ENCODE measurements around the gene LAMA3.

Gene LAMA3

GRCh38 chr18:23968638-23969604 is 279.7 kb downstream of the LAMA3 start:
- no peaks in the 10 kb centered on the region for H3K27me3 ChIP-seq (ENCODE audit: control insufficient read depth, insufficient read depth, low read length)
- no peak overlapping the region for H3K9ac ChIP-seq (ENCODE audit: low read depth, low read length)
- H3K4me1 ChIP-seq (ENCODE audit: control insufficient read depth, insufficient read depth, low read length), result peaks cover 4% of the 10 kb centered on the region
- no peaks in the 10 kb centered on the region for H3K9me3 ChIP-seq (ENCODE audit: control insufficient read depth, insufficient read depth, low read length)
- H3K4me3 ChIP-seq (ENCODE audit: low read depth, low read length), result no peak overlapping the region
- H3K36me3 ChIP-seq (ENCODE audit: control insufficient read depth, insufficient read depth, low read length), result no peaks in the 10 kb centered on the region

DNA sequence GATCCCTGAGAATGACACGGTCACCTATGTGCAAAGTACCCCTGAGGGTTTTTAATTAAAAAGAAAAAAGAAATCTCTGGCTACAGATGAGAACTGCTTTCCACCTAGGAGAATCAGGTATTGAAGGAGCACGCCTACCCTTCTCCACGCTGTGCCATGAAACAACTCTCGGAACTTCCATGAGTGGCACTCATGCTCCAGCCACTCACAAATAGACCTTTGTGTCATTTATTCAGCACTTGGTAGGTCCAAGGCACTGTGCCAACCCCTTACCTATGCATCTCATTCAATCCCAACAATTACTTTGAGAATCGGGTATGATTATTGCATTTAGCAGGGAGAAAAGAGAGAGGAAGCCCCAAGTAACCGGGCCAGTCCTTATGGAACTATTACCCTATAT is 280.4 kb downstream of the LAMA3 start:
- Histone ChIP-seq H3K9me3 (ENCODE audit: control insufficient read depth, insufficient read depth, low read length) (no peaks in the 10 kb centered on the region), H3K4me3 (ENCODE audit: low read depth, low read length) (no peak overlapping the region), H3K27me3 (ENCODE audit: control insufficient read depth, insufficient read depth, low read length) (no peaks in the 10 kb centered on the region), H3K4me1 (ENCODE audit: control insufficient read depth, insufficient read depth, low read length) (peaks cover 4% of the 10 kb centered on the region), H3K9ac (ENCODE audit: low read depth, low read length) (no peak overlapping the region), H3K36me3 (ENCODE audit: control insufficient read depth, insufficient read depth, low read length) (no peaks in the 10 kb centered on the region)

- H3K9me3 ChIP-seq (ENCODE audit: control insufficient read depth, insufficient read depth, low read length), result no peaks in the 10 kb centered on the region
- H3K27me3 ChIP-seq (ENCODE audit: control insufficient read depth, insufficient read depth, low read length), result no peaks in the 10 kb centered on the region
- peaks cover 4% of the 10 kb centered on the region for H3K4me1 ChIP-seq (ENCODE audit: control insufficient read depth, insufficient read depth, low read length)
- no peak overlapping the region for H3K9ac ChIP-seq (ENCODE audit: low read depth, low read length)
- no peaks in the 10 kb centered on the region for H3K36me3 ChIP-seq (ENCODE audit: control insufficient read depth, insufficient read depth, low read length)
- no peak overlapping the region for H3K4me3 ChIP-seq (ENCODE audit: low read depth, low read length)
Measured at GRCh38 chr18:23970161-23971096, 281.2 kb downstream of the LAMA3 start.

DNA sequence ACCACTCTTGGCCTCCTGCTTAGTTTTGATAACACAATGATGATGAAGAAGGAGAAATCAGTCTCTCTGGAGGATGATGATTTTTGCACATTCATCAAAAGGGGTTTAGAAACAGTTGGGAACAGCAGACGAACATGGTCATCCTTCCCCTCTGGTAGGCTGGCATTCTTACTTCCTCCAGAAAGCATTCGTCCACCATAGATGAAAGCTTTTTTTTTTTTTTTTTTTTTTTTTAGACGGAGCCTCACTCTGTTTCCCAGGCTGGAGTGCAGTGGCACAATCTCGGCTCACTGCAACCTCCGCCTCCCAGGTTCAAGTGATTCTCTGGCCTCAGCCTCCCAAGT is 281.8 kb downstream of the LAMA3 start:
- Histone ChIP-seq H3K4me1 (ENCODE audit: control insufficient read depth, insufficient read depth, low read length) (peaks cover 4% of the 10 kb centered on the region), H3K9ac (ENCODE audit: low read depth, low read length) (no peak overlapping the region)

DNA sequence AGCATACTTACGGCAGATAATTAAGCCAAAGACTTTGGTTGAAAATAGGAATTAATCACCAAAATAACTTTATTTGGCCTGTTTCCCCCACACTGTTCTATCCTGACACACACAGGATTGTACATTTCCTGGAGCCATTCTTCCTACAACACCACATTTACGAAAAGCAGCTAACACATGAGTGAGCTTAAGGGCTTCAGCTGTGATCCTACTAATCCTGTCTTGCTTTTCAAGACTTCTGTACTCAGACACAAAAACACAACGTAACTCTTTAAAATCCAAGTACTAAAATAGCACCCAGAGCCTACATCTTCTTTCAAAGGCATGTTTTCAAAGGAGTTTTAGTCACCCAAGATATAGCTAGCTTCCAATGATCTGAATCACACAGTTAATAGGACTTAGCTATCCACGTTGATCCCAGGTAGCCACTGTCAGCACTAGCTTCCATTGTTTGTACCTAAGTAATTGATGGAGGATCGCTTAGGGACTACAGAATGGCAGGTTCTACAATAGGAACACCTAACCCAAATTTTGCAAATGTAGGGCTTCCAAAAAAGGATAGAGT is 282.5 kb downstream of the LAMA3 start:
- Histone ChIP-seq H3K4me3 (ENCODE audit: low read depth, low read length) (no peak overlapping the region), H3K36me3 (ENCODE audit: control insufficient read depth, insufficient read depth, low read length) (no peaks in the 10 kb centered on the region), H3K27me3 (ENCODE audit: control insufficient read depth, insufficient read depth, low read length) (no peaks in the 10 kb centered on the region), H3K4me1 (ENCODE audit: control insufficient read depth, insufficient read depth, low read length) (peaks cover 4% of the 10 kb centered on the region), H3K9me3 (ENCODE audit: control insufficient read depth, insufficient read depth, low read length) (no peaks in the 10 kb centered on the region), H3K9ac (ENCODE audit: low read depth, low read length) (no peak overlapping the region)

More for the DNA sequence above, 281.8 kb downstream of the LAMA3 start:
- Histone ChIP-seq H3K36me3 (ENCODE audit: control insufficient read depth, insufficient read depth, low read length) (no peaks in the 10 kb centered on the region), H3K9me3 (ENCODE audit: control insufficient read depth, insufficient read depth, low read length) (no peaks in the 10 kb centered on the region), H3K4me3 (ENCODE audit: low read depth, low read length) (no peak overlapping the region), H3K27me3 (ENCODE audit: control insufficient read depth, insufficient read depth, low read length) (no peaks in the 10 kb centered on the region)

DNA sequence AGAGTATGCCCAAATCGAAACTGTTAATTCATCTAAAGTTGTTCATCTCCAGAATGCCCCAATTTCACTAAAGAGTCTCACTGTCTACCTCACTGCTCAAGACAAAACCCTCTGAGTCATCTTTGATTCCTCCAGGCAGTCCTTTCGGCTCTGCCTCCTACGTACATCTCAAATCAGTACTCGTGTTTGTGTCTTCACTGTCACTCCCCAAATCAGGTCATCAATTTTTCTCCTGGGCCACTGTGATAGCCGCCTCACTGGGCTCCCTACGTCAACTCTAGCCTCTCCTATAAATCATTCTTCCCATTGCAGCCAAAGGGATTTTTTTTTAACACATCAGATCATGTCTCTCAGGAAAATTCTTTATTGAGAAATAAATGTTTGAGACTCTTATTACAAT is 283.2 kb downstream of the LAMA3 start:
- no peaks in the 10 kb centered on the region for H3K9me3 ChIP-seq (ENCODE audit: control insufficient read depth, insufficient read depth, low read length)
- H3K4me1 ChIP-seq (ENCODE audit: control insufficient read depth, insufficient read depth, low read length), result peaks cover 4% of the 10 kb centered on the region
- no peak overlapping the region for H3K9ac ChIP-seq (ENCODE audit: low read depth, low read length)
- no peak overlapping the region for H3K4me3 ChIP-seq (ENCODE audit: low read depth, low read length)
- H3K27me3 ChIP-seq (ENCODE audit: control insufficient read depth, insufficient read depth, low read length), result no peaks in the 10 kb centered on the region
- no peaks in the 10 kb centered on the region for H3K36me3 ChIP-seq (ENCODE audit: control insufficient read depth, insufficient read depth, low read length)

DNA sequence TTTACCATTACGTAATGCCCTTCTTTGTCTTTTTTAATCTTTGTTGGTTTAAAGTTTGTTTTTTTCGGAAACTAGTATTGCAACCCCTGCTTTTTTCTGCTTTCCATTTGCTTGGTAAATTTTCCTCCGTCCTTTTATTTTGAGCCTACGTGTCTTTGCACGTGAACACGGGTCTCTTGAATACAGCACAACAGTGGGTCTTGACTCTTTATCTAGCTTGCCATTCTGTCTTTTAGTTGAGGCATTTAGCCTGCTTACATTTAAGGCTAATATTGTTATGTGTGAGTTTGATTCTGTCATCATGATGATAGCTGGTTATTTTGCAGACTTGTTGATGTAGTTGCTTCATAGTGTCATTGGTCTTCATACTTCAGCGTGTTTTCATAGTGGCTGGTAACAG is 287.9 kb downstream of the LAMA3 start:
- Histone ChIP-seq H3K4me1 (ENCODE audit: control insufficient read depth, insufficient read depth, low read length) (peaks cover 4% of the 10 kb centered on the region), H3K9ac (ENCODE audit: low read depth, low read length) (no peak overlapping the region), H3K27me3 (ENCODE audit: control insufficient read depth, insufficient read depth, low read length) (no peaks in the 10 kb centered on the region), H3K4me3 (ENCODE audit: low read depth, low read length) (no peak overlapping the region), H3K9me3 (ENCODE audit: control insufficient read depth, insufficient read depth, low read length) (no peaks in the 10 kb centered on the region), H3K36me3 (ENCODE audit: control insufficient read depth, insufficient read depth, low read length) (no peaks in the 10 kb centered on the region)

DNA sequence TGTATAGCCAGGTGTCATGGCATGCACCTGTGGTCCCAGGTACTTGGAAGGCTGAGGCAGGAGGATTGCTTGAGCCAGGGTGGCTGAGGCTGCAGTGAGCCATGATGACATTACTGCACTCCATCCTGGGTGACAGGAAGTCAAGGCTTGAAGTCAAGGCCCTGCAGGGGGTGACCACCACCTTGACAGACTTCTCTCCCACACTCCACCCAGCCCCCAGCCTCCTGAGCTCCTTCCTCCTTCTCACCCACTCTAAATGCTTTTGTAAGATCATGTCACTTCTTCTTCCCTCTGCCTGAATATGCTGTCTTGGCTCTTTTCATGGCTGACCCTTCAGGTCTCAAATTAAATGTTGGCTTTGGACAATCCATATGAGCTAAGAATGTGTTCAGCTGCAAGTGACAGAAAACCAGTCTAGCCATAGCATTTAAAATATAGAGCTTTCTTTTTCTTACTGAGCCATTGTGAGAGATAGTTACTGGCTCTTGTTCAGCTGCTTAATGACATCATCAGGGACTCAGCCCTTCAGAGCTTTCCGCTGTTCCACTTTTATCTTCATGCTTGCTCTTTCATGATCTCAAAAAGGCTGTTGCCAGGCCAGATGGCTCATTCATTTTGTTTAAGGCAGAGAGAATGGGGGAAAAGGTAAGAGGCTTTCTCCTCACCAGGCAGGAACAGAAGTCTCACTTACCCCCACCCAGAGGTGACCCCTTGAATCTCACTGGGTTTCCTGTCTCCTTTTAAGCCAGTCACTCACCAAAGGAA is 288.6 kb downstream of the LAMA3 start:
- Histone ChIP-seq H3K9me3 (ENCODE audit: control insufficient read depth, insufficient read depth, low read length) (no peaks in the 10 kb centered on the region), H3K9ac (ENCODE audit: low read depth, low read length) (no peak overlapping the region), H3K36me3 (ENCODE audit: control insufficient read depth, insufficient read depth, low read length) (no peaks in the 10 kb centered on the region), H3K27me3 (ENCODE audit: control insufficient read depth, insufficient read depth, low read length) (no peaks in the 10 kb centered on the region), H3K4me3 (ENCODE audit: low read depth, low read length) (no peak overlapping the region), H3K4me1 (ENCODE audit: control insufficient read depth, insufficient read depth, low read length) (peaks cover 4% of the 10 kb centered on the region)

- Histone ChIP-seq H3K36me3 (ENCODE audit: control insufficient read depth, insufficient read depth, low read length) (no peaks in the 10 kb centered on the region), H3K4me3 (ENCODE audit: low read depth, low read length) (no peak overlapping the region), H3K4me1 (ENCODE audit: control insufficient read depth, insufficient read depth, low read length) (peaks cover 4% of the 10 kb centered on the region), H3K9ac (ENCODE audit: low read depth, low read length) (no peak overlapping the region), H3K9me3 (ENCODE audit: control insufficient read depth, insufficient read depth, low read length) (no peaks in the 10 kb centered on the region), H3K27me3 (ENCODE audit: control insufficient read depth, insufficient read depth, low read length) (no peaks in the 10 kb centered on the region)
Measured at GRCh38 chr18:23981369-23981980, 292.2 kb downstream of the LAMA3 start.

DNA sequence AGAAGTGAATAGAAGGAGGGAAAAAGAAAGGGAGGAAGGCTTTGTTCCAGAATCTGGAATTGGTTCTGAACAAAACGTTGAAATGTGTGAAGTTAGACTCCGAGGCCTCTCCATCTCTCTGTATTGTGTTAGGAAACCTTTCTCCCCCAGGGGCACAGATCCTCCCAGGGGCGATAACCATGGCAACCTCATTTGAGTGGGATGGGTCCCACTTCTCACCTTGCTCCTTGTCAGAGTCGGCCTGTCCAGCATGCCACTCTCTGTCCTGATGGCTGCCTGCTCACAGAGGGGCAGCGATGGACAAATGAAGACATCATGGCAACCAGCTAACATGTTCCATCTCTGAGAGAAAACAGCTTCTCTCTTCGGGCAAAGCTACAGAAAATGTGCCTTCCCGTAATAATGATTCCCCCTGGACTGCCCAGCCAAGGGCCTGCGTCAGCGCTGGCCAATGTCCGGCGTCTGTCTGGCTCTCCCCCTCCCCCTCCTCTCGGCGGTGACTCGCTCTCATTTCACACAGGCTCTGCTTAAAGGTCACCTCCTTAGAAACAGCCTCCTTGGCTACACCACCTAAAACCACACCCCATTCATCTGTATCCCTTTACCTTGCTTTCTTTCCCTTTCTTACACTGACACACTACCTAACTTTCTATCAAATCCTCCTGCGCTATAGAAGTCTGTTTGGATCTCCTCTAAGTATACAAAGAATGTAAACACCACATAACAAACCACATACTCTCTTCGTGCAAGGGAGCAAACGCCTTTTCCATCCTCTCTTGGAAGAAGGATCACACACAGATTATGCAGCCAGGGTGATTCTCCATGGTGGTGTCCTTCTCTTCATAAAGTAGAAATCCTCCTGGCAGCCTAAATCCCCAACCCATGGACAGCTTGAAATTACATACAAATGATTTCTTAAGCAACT is 293.2 kb downstream of the LAMA3 start:
- H3K9ac ChIP-seq (ENCODE audit: low read depth, low read length), result no peak overlapping the region
- no peaks in the 10 kb centered on the region for H3K27me3 ChIP-seq (ENCODE audit: control insufficient read depth, insufficient read depth, low read length)
- H3K4me1 ChIP-seq (ENCODE audit: control insufficient read depth, insufficient read depth, low read length), result peaks cover 4% of the 10 kb centered on the region
- H3K9me3 ChIP-seq (ENCODE audit: control insufficient read depth, insufficient read depth, low read length), result no peaks in the 10 kb centered on the region
- H3K36me3 ChIP-seq (ENCODE audit: control insufficient read depth, insufficient read depth, low read length), result no peaks in the 10 kb centered on the region
- no peak overlapping the region for H3K4me3 ChIP-seq (ENCODE audit: low read depth, low read length)

All from iPS-15b (cell line).